A673 (cell line): ENCODE data around the gene NTN3. TPM values are rescaled to one million over a fixed set of nuclear protein-coding genes. Genes with fewer than 3 reads are reported as not detected.

ENCODE experiments used
- BruUV-seq: library from RNA; stranded (reverse); fragments of 400-500 nt; replicated peaks from 2 replicates; lab custom pipeline; 2021; lab: Mats Ljungman, UMichigan
- CTCF ChIA-PET: fragments of 300-600 bp; sonication (Branson Sonifier 250); formaldehyde crosslinking; loops from one replicate; lab custom pipeline; 2022; ENCODE audit warnings: antibody characterized with exemption; lab: Charles Lee
- POLR2A ChIA-PET: fragments of 300-600 bp; sonication (Branson Sonifier 250); formaldehyde crosslinking; loops from one replicate; lab custom pipeline; 2022; ENCODE audit warnings: antibody characterized with exemption; ENCODE audit not compliant: low non-redundant PET; lab: Charles Lee
- DNase-seq: peaks from one replicate; pipeline ENCODE4 v3.0.0-alpha.2; 2015; ENCODE audit warnings: low spot score
- H3K27ac ChIP-seq: fragments of 200-600 bp; sonication (generic); 2 replicates; pipeline ENCODE4 v1.5.1; 2016; ENCODE audit warnings: mixed run types, low read depth, mild to moderate bottlenecking, mixed read lengths, antibody characterized with exemption, low read length; ENCODE audit not compliant: poor library complexity, severe bottlenecking
- H3K27me3 ChIP-seq: fragments of 200-600 bp; sonication (generic); replicated peaks from 2 replicates; pipeline ENCODE4 v1.6.1; 2017; ENCODE audit warnings: mixed run types, low read depth, mild to moderate bottlenecking, mixed read lengths, antibody characterized with exemption, low read length; ENCODE audit not compliant: insufficient read depth, poor library complexity
- H3K36me3 ChIP-seq: fragments of 200-600 bp; sonication (generic); 2 replicates; pipeline ENCODE4 v1.6.1; 2016; ENCODE audit warnings: mixed run types, mild to moderate bottlenecking, mixed read lengths, antibody characterized with exemption, low read length; ENCODE audit not compliant: insufficient read depth, poor library complexity, severe bottlenecking
- H3K4me1 ChIP-seq: fragments of 200-600 bp; sonication (generic); 2 replicates; pipeline ENCODE4 v1.6.1; 2017; ENCODE audit warnings: mixed run types, mild to moderate bottlenecking, mixed read lengths, antibody characterized with exemption, low read length; ENCODE audit not compliant: insufficient read depth, poor library complexity, severe bottlenecking
- H3K4me3 ChIP-seq: fragments of 200-600 bp; sonication (generic); 2 replicates; pipeline ENCODE4 v1.5.1; 2016; ENCODE audit warnings: low read depth, mixed run types, mild to moderate bottlenecking, mixed read lengths, low read length; ENCODE audit not compliant: poor library complexity, severe bottlenecking
- H3K9me3 ChIP-seq: fragments of 200-600 bp; sonication (generic); 2 replicates; pipeline ENCODE4 v1.6.1; 2016; ENCODE audit warnings: mixed run types, low read depth, mild to moderate bottlenecking, mixed read lengths, antibody characterized with exemption, low read length; ENCODE audit not compliant: poor library complexity, severe bottlenecking
- EZH2 ChIP-seq: fragments of 200-600 bp; sonication (generic); IDR thresholded peaks from 2 replicates; pipeline ENCODE4 v1.6.1; 2017; ENCODE audit warnings: borderline replicate concordance, low read depth, mild to moderate bottlenecking, mixed read lengths, antibody characterized with exemption, low read length; ENCODE audit not compliant: poor library complexity, severe bottlenecking
- intact Hi-C: fragments of 100-400 bp; cut with micrococcal nuclease; formaldehyde crosslinking; loops from one replicate; pipeline ENCODE4 v1.10.0; 2022; ENCODE audit not compliant: unreplicated experiment
- total RNA-seq: library from RNA; stranded (reverse); gene quantifications from 2 replicates; pipeline ENCODE4 v1.2.3, GENCODE V29; 2021
- TF ChIP-seq, protein P1 (sequence below): fragments of 300-800, 200-600 bp; sonication (generic); conservative IDR thresholded peaks from 2 replicates; pipeline ENCODE4 v1.5.1; 2017; ENCODE audit warnings: low read depth, mild to moderate bottlenecking, antibody characterized with exemption, low read length, moderate library complexity, mixed read lengths

The NTN3 gene
- total RNA-seq, 1 experiment from 2014 or later = 1.6 TPM

DNA sequence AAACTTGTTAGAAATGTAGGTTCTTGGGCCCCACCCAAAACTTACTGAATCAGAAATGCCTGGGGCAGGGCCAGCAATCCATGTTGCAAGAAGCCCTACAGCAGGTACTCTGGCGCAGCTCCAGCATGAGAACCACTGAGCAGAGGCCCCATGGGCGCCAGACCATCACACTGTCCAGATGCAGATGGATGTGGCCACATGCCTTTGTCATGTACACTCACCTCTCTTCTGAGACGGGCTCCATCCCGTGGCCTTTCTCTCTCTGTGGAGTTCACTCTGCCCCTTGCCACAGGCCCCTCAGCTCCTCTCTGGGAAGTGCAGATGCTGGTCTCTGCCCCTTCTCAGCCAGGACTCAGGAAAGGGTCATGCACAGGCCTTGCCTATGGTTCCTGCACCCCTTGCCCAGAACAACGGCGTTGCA lies 44.1 kb upstream of the NTN3 start:
- H3K27ac ChIP-seq = no peak overlapping the region
- TF ChIP-seq, protein P1, sequence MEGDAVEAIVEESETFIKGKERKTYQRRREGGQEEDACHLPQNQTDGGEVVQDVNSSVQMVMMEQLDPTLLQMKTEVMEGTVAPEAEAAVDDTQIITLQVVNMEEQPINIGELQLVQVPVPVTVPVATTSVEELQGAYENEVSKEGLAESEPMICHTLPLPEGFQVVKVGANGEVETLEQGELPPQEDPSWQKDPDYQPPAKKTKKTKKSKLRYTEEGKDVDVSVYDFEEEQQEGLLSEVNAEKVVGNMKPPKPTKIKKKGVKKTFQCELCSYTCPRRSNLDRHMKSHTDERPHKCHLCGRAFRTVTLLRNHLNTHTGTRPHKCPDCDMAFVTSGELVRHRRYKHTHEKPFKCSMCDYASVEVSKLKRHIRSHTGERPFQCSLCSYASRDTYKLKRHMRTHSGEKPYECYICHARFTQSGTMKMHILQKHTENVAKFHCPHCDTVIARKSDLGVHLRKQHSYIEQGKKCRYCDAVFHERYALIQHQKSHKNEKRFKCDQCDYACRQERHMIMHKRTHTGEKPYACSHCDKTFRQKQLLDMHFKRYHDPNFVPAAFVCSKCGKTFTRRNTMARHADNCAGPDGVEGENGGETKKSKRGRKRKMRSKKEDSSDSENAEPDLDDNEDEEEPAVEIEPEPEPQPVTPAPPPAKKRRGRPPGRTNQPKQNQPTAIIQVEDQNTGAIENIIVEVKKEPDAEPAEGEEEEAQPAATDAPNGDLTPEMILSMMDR = no peak
- no peak for TF ChIP-seq EZH2
- peaks cover 27% of the 10 kb centered on the region for H3K4me1 ChIP-seq
- H3K27me3 ChIP-seq = no peaks in the 10 kb centered on the region
- ChIA-PET CTCF (no interaction called here), POLR2A (no interaction called here)
- BruUV-seq = no TSS peak
- intact Hi-C loops = loop anchor here (5.0 kb wide), 1 partner anchor 85 kb away; the partner anchor contains the start of gene ABCA3
- H3K9me3 ChIP-seq = no peaks in the 10 kb centered on the region
- no peak overlapping the region for H3K4me3 ChIP-seq
- no peak for DNase-seq
- H3K36me3 ChIP-seq = peaks cover 17% of the 10 kb centered on the region

DNA sequence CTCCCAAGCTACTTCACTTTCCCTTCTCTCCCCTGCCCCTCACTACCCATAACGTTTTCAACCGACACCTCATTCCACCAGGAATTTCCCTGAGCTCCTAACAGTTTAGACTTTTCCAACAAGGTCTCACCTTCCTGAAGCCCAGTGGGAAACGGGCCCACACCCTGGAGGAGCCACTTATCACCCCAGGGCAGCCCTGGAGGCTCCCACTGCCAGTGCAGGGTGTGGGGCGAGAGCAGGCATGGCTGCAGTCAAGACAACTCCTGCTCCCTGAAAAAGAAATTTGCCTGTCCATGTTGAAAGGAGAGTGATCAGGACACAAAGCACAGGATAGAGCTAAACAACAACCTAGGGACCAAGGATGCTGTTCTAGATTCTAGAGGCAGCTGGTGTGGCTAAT lies 43.6 kb upstream of the NTN3 start:
- Histone ChIP-seq H3K27ac (peak overlapping the region; percentile 96), H3K9me3 (no peaks in the 10 kb centered on the region), H3K36me3 (peaks cover 23% of the 10 kb centered on the region), H3K4me3 (peak overlapping the region; percentile 100), H3K27me3 (no peaks in the 10 kb centered on the region), H3K4me1 (peaks cover 27% of the 10 kb centered on the region)
- ChIA-PET CTCF (no interaction called here), POLR2A (no interaction called here)
- intact Hi-C loops = loop anchor here (5.0 kb wide), 1 partner anchor 85 kb away; the partner anchor contains the start of gene ABCA3
- DNase-seq = no peak
- BruUV-seq = no TSS peak
- TF ChIP-seq, protein P1 = no peak
- no peak for TF ChIP-seq EZH2

GRCh38 chr16:2428051-2428783 lies 42.9 kb upstream of the NTN3 start:
- peak overlapping the region; percentile 96 for H3K27ac ChIP-seq
- H3K4me3 ChIP-seq = peak overlapping the region; percentile 100
- peaks cover 27% of the 10 kb centered on the region for H3K4me1 ChIP-seq
- no peak for DNase-seq
- intact Hi-C loops = loop anchor here (5.0 kb wide), 1 partner anchor 86 kb away; the partner anchor contains the start of gene ABCA3
- CTCF ChIA-PET = interaction anchor here (0.6 kb wide), 1 partner anchor 98 kb away, joined by 3 read pairs; no protein-coding TSS in a partner anchor
- no peaks in the 10 kb centered on the region for H3K9me3 ChIP-seq
- no peaks in the 10 kb centered on the region for H3K27me3 ChIP-seq
- POLR2A ChIA-PET = interaction anchor here (0.6 kb wide), 1 partner anchor 15 kb away, joined by 10 read pairs; no protein-coding TSS in a partner anchor
- TSS peak; percentile 82 for BruUV-seq
- TF ChIP-seq, protein P1 = no peak
- TF ChIP-seq EZH2 = no peak
- H3K36me3 ChIP-seq = peaks cover 30% of the 10 kb centered on the region
